RKO (cell line): ENCODE results near the gene SH2D5.
A peak's percentile ranks its signal among the peaks of the same experiment; 100 is the strongest.

Experiments used
- DNase-seq: peaks from one replicate; pipeline ENCODE4 v3.0.0-alpha.2; 2016; ENCODE audit warnings: low spot score

SH2D5 gene

GRCh38 chr1:20713440-20713839 lies 19.1 kb downstream of the SH2D5 start:
- no peak for DNase-seq

- DNase-seq, result no peak
These were observed 20.3 kb downstream of the SH2D5 start for GRCh38 chr1:20712215-20712577.

- no peak for DNase-seq
These were observed 21.0 kb downstream of the SH2D5 start for GRCh38 chr1:20711285-20712214.

- DNase-seq, result no peak
These were observed 21.8 kb downstream of the SH2D5 start for GRCh38 chr1:20710469-20711284.

GRCh38 chr1:20709868-20710267 lies 22.6 kb downstream of the SH2D5 start:
- DNase-seq, result no peak

- no peak for DNase-seq
These were observed 23.6 kb downstream of the SH2D5 start for GRCh38 chr1:20708891-20709290.

- DNase-seq, result no peak
These were observed 24.4 kb downstream of the SH2D5 start for GRCh38 chr1:20708057-20708456.

- DNase-seq, result no peak
These were observed 25.7 kb downstream of the SH2D5 start for GRCh38 chr1:20706841-20707240.

GRCh38 chr1:20705203-20705755 lies 27.2 kb downstream of the SH2D5 start:
- DNase-seq, result no peak

- DNase-seq, result no peak
These were observed 27.9 kb downstream of the SH2D5 start for GRCh38 chr1:20704390-20705202.

GRCh38 chr1:20703124-20703756 lies 29.3 kb downstream of the SH2D5 start:
- DNase-seq, result no peak

GRCh38 chr1:20702416-20702815 lies 30.1 kb downstream of the SH2D5 start:
- no peak for DNase-seq

- DNase-seq, result no peak
These were observed 30.7 kb downstream of the SH2D5 start for GRCh38 chr1:20701847-20702246.

- DNase-seq, result no peak
These were observed 31.1 kb downstream of the SH2D5 start for GRCh38 chr1:20701446-20701845.

- DNase-seq, result no peak
These were observed 31.8 kb downstream of the SH2D5 start for GRCh38 chr1:20700636-20701215.

- DNase-seq, result no peak
These were observed 32.9 kb downstream of the SH2D5 start for GRCh38 chr1:20699558-20699957.

GRCh38 chr1:20698195-20698910 lies 34.1 kb downstream of the SH2D5 start:
- DNase-seq, result peak; percentile 20

GRCh38 chr1:20697563-20697962 lies 34.9 kb downstream of the SH2D5 start:
- DNase-seq, result no peak

- DNase-seq, result peak; percentile 93
These were observed 35.8 kb downstream of the SH2D5 start for GRCh38 chr1:20696397-20697333.
